IPS DF 6.9 (cell line): ENCODE results near the gene FNDC10.
"Not testable (repeated sequence)": the region's sequence is repeated elsewhere in the genome, so short reads cannot be mapped to it uniquely, and the experiment has no call there.

Source experiments
- DNase-seq: peaks from one replicate; pipeline ENCODE4 v3.0.0-alpha.2; 2013; ENCODE audit warnings: low read depth, low spot score
- H3K27ac ChIP-seq: one replicate; pipeline ENCODE4 v1.5.1; 2013; ENCODE audit warnings: low read length, control low read depth
- H3K27me3 ChIP-seq: 2 replicates; pipeline ENCODE4 v1.6.1; 2013; ENCODE audit warnings: mild to moderate bottlenecking, low read length; ENCODE audit not compliant: control insufficient read depth, insufficient read depth
- H3K36me3 ChIP-seq: 2 replicates; pipeline ENCODE4 v1.6.1; 2013; ENCODE audit warnings: low read length; ENCODE audit not compliant: control insufficient read depth, insufficient read depth
- H3K4me1 ChIP-seq: 2 replicates; pipeline ENCODE4 v1.6.1; 2013; ENCODE audit warnings: low read length; ENCODE audit not compliant: control insufficient read depth, insufficient read depth
- H3K4me3 ChIP-seq: 2 replicates; pipeline ENCODE4 v1.5.1; 2013; ENCODE audit warnings: mild to moderate bottlenecking, low read length
- H3K9me3 ChIP-seq: 2 replicates; pipeline ENCODE4 v1.6.1; 2013; ENCODE audit warnings: low read length, inconsistent platforms; ENCODE audit not compliant: control insufficient read depth, insufficient read depth
- WGBS: extraction: QIAGEN DNeasy Blood & Tissue Kit; methylation state at CpG from one replicate; pipeline ENCODE4 v1.1.7; 2013; ENCODE audit warnings: mixed read lengths, missing lambda C conversion rate; ENCODE audit not compliant: insufficient read length, insufficient coverage; 5-methylcytosine and 5-hydroxymethylcytosine counted together

FNDC10 gene

DNA sequence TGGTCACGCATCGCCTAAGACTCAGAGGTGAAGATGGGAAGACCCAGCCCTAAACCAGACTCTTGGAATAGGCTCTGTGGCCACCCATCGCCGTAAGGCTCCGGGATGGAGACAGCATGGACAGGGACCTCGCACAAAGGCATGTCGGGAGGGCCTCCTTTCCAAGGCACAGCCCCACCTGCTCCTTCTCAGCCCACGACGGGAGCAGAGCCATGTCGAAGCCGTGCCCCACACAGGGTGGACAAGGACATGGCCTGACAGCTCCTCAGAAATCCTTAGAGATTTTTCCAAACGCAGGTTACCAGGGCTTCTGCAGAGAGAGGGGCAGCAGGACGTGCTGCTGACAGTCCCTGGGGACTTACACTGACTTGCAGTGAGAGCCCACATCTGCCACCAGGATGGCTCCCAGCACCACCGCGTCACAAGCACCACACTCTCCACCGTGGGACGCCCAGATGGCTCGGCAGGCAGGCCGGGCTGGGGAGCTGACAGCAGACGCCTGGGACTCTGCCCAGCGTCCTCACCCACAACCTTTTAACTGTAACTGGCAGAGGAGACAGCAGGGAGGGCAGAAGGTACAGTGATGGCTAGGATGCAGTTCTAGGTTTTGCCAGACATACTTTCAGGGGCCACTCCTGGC lies 37.3 kb downstream of the FNDC10 start:
- Histone ChIP-seq H3K36me3 (peaks cover 19% of the 10 kb centered on the region), H3K4me1 (no peaks in the 10 kb centered on the region), H3K4me3 (no peak overlapping the region), H3K27ac (no peak overlapping the region), H3K27me3 (no peaks in the 10 kb centered on the region), H3K9me3 (no peaks in the 10 kb centered on the region)
- DNase-seq, result no peak
- no CpG with 5 or more reads among the region's 21 CpGs for WGBS

DNA sequence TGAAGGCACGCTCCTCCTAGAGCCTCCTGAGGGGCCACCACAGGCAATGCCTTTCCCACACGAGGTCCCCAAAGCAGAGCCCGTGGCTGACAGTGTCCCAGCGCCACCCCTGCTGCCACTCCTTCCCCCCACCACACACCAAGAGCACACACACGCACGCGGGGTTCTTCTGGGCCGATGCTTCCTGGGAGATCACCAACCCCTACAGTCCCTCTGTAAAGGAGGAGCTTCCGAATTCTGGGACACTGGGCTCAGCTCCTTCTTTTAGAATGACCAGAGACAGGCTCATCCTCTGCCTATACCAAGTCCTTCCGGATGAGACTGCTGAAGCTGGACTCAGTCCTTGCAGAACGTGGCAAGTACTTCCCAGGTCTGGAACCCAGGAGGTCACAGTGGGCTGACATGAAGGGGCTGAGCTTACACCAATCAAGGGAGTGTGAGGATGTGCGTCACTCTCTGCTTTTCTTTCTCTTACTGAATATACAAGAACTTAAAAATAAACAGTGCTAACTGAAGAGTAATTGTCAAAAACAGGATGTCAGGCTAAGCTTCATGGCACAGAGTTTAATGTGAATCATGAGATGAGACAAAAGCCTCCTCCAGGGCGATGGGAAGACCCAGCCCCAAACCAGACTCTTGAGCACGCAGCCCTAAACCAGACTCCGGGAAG lies 38.0 kb downstream of the FNDC10 start:
- Histone ChIP-seq H3K27ac (no peak overlapping the region), H3K27me3 (no peaks in the 10 kb centered on the region), H3K4me1 (no peaks in the 10 kb centered on the region), H3K9me3 (no peaks in the 10 kb centered on the region), H3K4me3 (no peak overlapping the region), H3K36me3 (peaks cover 19% of the 10 kb centered on the region)
- no CpG with 5 or more reads among the region's 15 CpGs for WGBS
- no peak for DNase-seq

DNA sequence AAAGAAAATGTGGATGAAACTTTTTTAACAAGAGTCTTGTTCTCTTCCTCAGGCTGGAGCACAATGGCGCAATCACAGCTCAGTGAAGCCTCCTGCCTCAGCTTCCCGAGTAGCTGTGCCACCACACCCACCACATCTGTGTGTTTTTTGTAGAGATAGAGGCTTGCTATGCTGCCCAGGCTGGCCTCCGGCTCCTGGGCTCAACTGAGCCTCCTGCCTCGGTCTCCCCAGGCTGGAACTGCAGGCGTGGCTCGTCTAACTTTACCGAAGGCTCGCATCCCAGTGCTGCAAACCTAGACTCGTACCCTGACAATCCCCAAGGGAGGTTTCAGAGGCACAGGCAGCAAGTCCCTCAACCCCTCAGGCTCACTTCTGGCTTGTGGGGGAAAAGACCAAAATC lies 39.8 kb downstream of the FNDC10 start:
- Histone ChIP-seq H3K4me1 (no peaks in the 10 kb centered on the region), H3K4me3 (no peak overlapping the region), H3K9me3 (no peaks in the 10 kb centered on the region), H3K36me3 (peaks cover 19% of the 10 kb centered on the region), H3K27ac (no peak overlapping the region), H3K27me3 (no peaks in the 10 kb centered on the region)
- DNase-seq, result no peak
- WGBS, result no CpG with 5 or more reads among the region's 9 CpGs

DNA sequence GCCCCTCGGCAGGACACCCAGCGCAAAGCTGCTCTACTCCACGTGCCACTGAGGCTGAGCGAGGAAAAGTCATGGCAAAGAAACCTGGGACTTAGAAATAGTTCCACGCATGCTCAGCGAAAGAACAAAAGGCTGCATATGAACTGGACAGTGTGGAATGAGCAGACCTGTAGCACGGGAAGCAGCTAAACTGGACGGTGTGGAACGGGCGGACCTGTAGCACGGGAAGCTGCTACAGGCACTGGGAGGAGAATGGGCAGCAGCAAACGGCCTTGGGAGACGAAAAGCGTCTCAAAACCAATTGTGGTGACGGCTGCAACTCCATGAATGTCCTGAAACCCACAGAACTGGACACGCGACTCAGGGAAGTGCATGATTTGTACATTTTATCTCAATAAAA lies 40.9 kb downstream of the FNDC10 start:
- Histone ChIP-seq H3K4me1 (no peaks in the 10 kb centered on the region), H3K4me3 (no peak overlapping the region), H3K36me3 (peaks cover 13% of the 10 kb centered on the region), H3K27ac (no peak overlapping the region), H3K9me3 (no peaks in the 10 kb centered on the region), H3K27me3 (no peaks in the 10 kb centered on the region)
- WGBS, result no CpG with 5 or more reads among the region's 17 CpGs
- DNase-seq, result no peak

DNA sequence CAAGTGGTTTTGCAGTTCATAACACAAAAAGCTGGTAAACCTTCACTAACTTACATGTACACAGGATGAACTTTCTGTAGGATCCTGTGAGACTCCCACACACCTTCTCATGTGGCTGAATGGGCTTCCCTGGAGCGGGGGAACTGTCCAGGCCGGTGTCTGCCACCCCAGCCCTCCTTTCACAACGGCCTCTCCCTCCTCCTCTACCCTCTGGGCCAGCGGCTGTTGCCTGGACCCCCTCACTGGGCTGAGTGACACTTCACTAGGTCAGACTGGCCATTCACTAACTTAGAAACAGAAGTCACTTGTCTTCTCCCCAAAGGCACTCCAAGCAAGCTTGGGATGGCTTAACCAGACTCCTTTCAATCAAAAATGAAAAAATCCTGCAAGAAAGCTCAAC lies 41.3 kb downstream of the FNDC10 start:
- Histone ChIP-seq H3K27me3 (no peaks in the 10 kb centered on the region), H3K27ac (no peak overlapping the region), H3K9me3 (no peaks in the 10 kb centered on the region), H3K36me3 (peaks cover 13% of the 10 kb centered on the region), H3K4me1 (no peaks in the 10 kb centered on the region), H3K4me3 (no peak overlapping the region)
- DNase-seq, result no peak
- no CpG with 5 or more reads among the region's 4 CpGs for WGBS

DNA sequence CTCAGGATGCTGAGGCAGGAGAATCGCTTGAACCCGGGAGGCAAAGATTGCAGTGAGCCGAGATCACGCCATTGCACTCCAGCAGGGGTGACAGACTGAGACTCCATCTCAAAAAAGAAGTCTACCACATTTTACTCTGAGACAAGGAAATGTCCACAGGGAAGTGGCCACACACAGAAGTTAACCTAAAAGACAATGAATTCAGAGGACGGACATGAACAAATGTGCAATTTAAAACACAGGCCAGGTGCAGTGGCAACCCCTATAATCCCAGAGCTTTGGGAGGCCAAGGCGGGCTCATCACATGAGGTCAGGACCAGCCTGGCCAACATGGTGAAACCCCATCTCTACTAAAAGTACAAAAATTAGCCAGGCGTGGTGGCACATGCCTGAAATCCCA lies 42.2 kb downstream of the FNDC10 start:
- H3K9me3 ChIP-seq, H3K4me1 ChIP-seq, DNase-seq, H3K27me3 ChIP-seq, H3K27ac ChIP-seq, H3K4me3 ChIP-seq: not testable (repeated sequence)
- WGBS, result no CpG with 5 or more reads among the region's 7 CpGs
- H3K36me3 ChIP-seq, result peaks cover 10% of the 10 kb centered on the region

DNA sequence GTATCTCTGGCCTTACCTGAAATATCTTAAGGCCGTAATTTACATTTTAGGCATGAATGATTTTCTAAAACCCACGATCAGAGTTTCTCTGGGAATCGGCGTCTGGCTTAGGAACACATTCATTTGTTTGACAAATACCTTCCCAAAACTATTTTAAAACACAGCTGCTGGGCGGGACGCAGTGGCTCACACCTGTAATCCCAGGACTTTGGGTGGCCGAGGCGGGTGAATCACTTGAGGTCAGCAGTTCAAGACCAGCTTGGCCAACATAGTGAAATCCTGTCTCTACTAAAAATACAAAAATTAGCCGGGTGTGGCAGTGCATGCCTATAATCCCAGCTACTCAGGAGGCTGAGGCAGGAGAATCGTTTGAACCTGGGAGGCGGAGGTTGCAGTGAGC lies 43.0 kb downstream of the FNDC10 start:
- WGBS, result no CpG with 5 or more reads among the region's 11 CpGs
- H3K27ac ChIP-seq, H3K9me3 ChIP-seq, H3K27me3 ChIP-seq, DNase-seq, H3K4me1 ChIP-seq, H3K36me3 ChIP-seq, H3K4me3 ChIP-seq: not testable (repeated sequence)

DNA sequence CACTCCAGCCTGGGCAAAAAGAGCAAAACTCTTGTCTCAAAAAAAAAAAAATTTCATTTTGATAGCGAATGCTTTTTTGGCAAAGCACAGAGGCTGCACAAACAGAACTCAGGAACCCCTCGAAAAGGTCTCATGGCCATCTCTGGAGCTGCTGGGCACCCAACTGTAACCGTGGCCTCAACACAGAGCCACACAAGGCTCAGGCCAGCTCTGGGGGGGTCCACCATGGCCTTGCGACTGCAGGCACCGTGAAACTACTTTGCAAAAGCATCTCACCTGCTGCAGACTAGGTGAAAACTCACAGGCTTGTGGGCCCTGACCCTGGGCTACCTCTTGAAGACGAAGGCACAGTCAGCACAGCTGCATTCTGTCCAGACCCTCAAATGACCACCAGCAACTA lies 43.4 kb downstream of the FNDC10 start:
- Histone ChIP-seq H3K4me1 (no peaks in the 10 kb centered on the region), H3K27me3 (no peaks in the 10 kb centered on the region), H3K36me3 (no peaks in the 10 kb centered on the region; the same call in 1 of the 2 replicates), H3K9me3 (no peaks in the 10 kb centered on the region), H3K4me3 (no peak overlapping the region), H3K27ac (no peak overlapping the region)
- no CpG with 5 or more reads among the region's 6 CpGs for WGBS
- DNase-seq, result no peak

DNA sequence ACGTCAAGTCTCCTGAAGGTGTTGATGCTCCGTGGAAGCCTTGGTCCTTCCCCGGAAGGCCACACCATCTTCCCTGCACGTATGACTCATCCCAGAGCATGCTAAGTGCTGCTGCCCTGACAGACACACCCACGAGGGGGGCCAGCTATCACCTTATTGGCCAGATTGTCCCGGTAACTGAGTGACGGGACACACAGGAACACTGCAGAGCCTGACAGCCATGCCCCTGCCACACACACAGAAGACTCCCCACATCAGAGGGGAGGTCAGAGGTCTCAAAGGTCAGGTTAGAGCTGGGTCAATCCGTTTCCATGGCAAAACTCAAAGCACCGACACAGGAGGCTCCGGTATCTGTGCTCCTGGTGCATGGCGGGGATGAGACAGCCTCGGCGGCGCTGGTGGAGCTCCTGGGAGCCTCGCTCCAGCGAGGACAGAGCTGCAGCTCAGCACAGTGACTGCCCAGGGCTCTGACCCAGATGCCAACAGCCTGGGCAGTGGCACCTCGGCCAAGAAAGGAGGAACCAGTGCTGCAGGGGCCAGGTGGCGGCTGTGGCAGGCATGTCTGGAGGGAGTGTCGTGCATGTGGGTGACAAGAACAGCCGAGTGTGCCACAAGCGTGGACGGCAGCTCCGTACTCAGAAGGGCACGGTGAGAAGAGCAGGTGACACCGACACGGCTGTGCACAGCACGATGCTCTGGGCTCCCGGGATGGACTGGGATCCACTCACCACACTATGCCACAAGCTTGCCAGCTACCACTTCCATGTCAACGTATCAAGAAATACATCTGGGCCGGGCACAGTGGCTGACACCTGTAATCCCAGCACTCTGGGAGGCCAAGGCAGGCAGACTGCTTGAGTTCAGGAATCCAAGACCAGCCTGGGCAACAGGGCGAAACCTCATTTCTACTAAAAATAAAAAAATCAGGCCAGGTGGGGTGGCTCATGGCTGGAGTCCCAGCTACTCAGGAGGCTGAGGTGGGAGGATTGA lies 44.7 kb downstream of the FNDC10 start:
- Histone ChIP-seq H3K4me1 (no peaks in the 10 kb centered on the region), H3K27ac (no peak overlapping the region), H3K9me3 (no peaks in the 10 kb centered on the region), H3K27me3 (no peaks in the 10 kb centered on the region), H3K36me3 (no peaks in the 10 kb centered on the region), H3K4me3 (no peak overlapping the region)
- no peak for DNase-seq
- WGBS, result no CpG with 5 or more reads among the region's 31 CpGs

DNA sequence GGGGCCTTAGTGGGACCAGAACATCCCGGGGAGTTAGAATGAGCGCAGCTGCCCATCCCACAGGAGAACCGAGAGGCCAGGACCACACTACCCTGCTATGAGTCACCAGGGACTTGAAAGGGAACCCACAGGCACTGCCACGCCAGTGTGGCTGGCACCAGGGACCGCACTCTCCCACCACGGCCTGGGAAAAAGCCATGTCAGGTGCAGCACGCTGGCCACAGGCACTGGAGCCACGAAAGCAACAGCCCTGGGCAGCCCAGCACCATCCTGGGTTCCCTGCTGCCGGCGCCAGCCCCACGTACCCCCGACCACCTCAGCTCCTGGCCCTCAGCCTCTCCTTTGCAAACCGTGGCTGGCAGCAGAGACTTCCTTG lies 45.4 kb downstream of the FNDC10 start:
- no CpG with 5 or more reads among the region's 13 CpGs for WGBS
- Histone ChIP-seq H3K27ac (no peak overlapping the region), H3K9me3 (no peaks in the 10 kb centered on the region), H3K36me3 (no peaks in the 10 kb centered on the region), H3K27me3 (no peaks in the 10 kb centered on the region), H3K4me3 (no peak overlapping the region), H3K4me1 (no peaks in the 10 kb centered on the region)
- no peak for DNase-seq
